CD4-positive, alpha-beta memory T cell (primary cell): ENCODE data around the gene PTH2R. TPM values are rescaled to one million over a fixed set of nuclear protein-coding genes. Genes with fewer than 3 reads are reported as not detected.

Experiments used
- CTCF ChIA-PET: fragments of 350-600 bp; sonication (Branson Sonifier 250); formaldehyde crosslinking; loops from one replicate; lab custom pipeline; 2021; ENCODE audit warnings: inconsistent platforms; ENCODE audit not compliant: partially characterized antibody; lab: Charles Lee
- POLR2A ChIA-PET: fragments of 350-600 bp; sonication (Branson Sonifier 250); formaldehyde crosslinking; loops from one replicate; lab custom pipeline; 2021; ENCODE audit not compliant: partially characterized antibody; lab: Charles Lee
- DNase-seq, 5 donors: peaks; one replicate each; pipeline versions ENCODE4 v3.0.0 to v3.0.0-alpha.2; 2020 to 2022; ENCODE audit warnings: mixed read lengths in 1 of 5
- H3K27ac ChIP-seq: one replicate; pipeline ENCODE4 v1.7.0; 2013; ENCODE audit warnings: low read depth, low read length
- H3K27me3 ChIP-seq: 2 replicates; pipeline ENCODE4 v1.7.0; 2013; ENCODE audit warnings: mild to moderate bottlenecking, low read length, moderate library complexity; ENCODE audit not compliant: insufficient read depth
- H3K36me3 ChIP-seq: 2 replicates; pipeline ENCODE4 v1.7.0; 2013; ENCODE audit warnings: mild to moderate bottlenecking, low read length, moderate library complexity; ENCODE audit not compliant: insufficient read depth
- H3K4me1 ChIP-seq: 2 replicates; pipeline ENCODE4 v1.7.0; 2013; ENCODE audit warnings: mild to moderate bottlenecking, low read length, moderate library complexity; ENCODE audit not compliant: insufficient read depth
- H3K4me3 ChIP-seq, 2 donors: one replicate each; pipeline ENCODE4 v1.7.0; 2013; ENCODE audit warnings: low read length in 2 of 2, mild to moderate bottlenecking in 1 of 2
- H3K9me3 ChIP-seq, 2 donors: one replicate each; pipeline ENCODE4 v1.7.0; 2013; ENCODE audit warnings: low read length in 2 of 2, control low read depth in 1 of 2; ENCODE audit not compliant: control insufficient read depth in 1 of 2
- H3K27ac Mint-ChIP-seq, 7 donors: one replicate each; pipeline ENCODE4 v1.8.0; 2020 to 2021; ENCODE audit warnings: mixed read lengths in 7 of 7, mild to moderate bottlenecking in 6 of 7, inconsistent platforms in 3 of 7, moderate library complexity in 3 of 7
- H3K27me3 Mint-ChIP-seq, 2 donors: one replicate each; pipeline ENCODE4 v1.8.0; 2020 to 2021; ENCODE audit warnings: mixed read lengths in 2 of 2
- H3K36me3 Mint-ChIP-seq, 2 donors: one replicate each; pipeline ENCODE4 v1.8.0; 2020 to 2021; ENCODE audit warnings: mixed read lengths in 2 of 2, inconsistent platforms in 1 of 2, mild to moderate bottlenecking in 1 of 2
- H3K4me1 Mint-ChIP-seq, 4 donors: one replicate each; pipeline ENCODE4 v1.8.0; 2020 to 2021; ENCODE audit warnings: mixed read lengths in 4 of 4, mild to moderate bottlenecking in 1 of 4
- H3K4me3 Mint-ChIP-seq, 8 donors: one replicate each; pipeline ENCODE4 v1.8.0; 2020 to 2021; ENCODE audit warnings: mixed read lengths in 8 of 8, mild to moderate bottlenecking in 7 of 8, moderate library complexity in 6 of 8, inconsistent platforms in 3 of 8
- H3K9me3 Mint-ChIP-seq, 8 donors: one replicate each; pipeline ENCODE4 v1.8.0; 2020 to 2021; ENCODE audit warnings: mixed read lengths in 8 of 8, mild to moderate bottlenecking in 5 of 8, inconsistent platforms in 3 of 8, moderate library complexity in 1 of 8
- intact Hi-C: fragments of 100-400 bp; cut with micrococcal nuclease; formaldehyde crosslinking; loops from one replicate; pipeline ENCODE4 v1.15.1; 2023
- polyA plus RNA-seq, 2 donors: library from polyadenylated mRNA; unstranded; fragments of 300-500 nt; fragmentation: Illumina TruSeq; gene quantifications; one replicate each; pipeline ENCODE4 v1.2.3, GENCODE V29; 2021
- total RNA-seq, 2 experiments: library from RNA; stranded (reverse); gene quantifications; one replicate each; pipeline ENCODE4 v1.2.3, GENCODE V29; 2021

PTH2R gene
- total and polyA plus RNA-seq, 4 experiments from 2014 or later: 0.17 TPM; not detected in 3

DNA sequence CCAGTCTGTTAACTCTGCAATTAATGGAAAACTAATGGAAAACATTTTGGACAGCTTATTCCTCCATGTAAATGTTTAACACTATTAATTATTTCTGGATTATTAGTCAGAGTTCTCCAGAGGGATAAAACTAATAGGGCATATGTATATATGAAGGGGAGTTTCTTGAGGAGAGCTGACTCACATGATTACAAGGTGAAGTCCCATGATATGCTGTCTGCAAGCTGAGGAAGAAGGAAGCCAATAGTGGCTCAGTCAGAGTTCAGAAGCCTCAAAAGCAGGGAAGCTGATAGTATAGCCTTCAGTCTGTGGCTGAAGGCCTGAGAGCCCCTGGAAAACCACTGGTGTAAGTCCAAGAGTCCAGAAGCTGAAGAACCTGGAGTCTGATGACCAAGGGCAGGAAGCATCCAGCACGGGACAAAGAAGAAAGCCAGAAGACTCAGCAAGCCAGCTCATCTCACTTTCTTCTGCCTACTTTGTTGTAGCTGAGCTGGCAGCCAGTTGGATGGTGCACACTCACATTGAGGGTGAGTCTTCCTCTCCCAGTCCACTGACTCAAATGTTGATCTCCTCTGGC lies 136.0 kb downstream of the PTH2R start:
- no peaks in the 10 kb centered on the region for H3K9me3 ChIP-seq
- no peaks in the 10 kb centered on the region for H3K36me3 Mint-ChIP-seq
- DNase-seq: no peak
- ChIA-PET CTCF (no interaction called here), POLR2A (no interaction called here)
- peaks cover 0 to 2% (median 2%) of the 10 kb centered on the region in 8 donors for H3K9me3 Mint-ChIP-seq
- H3K4me1 ChIP-seq: no peaks in the 10 kb centered on the region
- H3K4me1 Mint-ChIP-seq: no peaks in the 10 kb centered on the region
- intact Hi-C loops: no loop called here
- H3K27ac ChIP-seq: no peak overlapping the region
- no peaks in the 10 kb centered on the region for H3K36me3 ChIP-seq
- no peak overlapping the region for H3K27ac Mint-ChIP-seq
- no peaks in the 10 kb centered on the region for H3K27me3 ChIP-seq
- H3K4me3 ChIP-seq: no peak overlapping the region
- no peak overlapping the region for H3K4me3 Mint-ChIP-seq
- no peaks in the 10 kb centered on the region for H3K27me3 Mint-ChIP-seq

Other genes starting within 250 kb of the PTH2R start
- gene CRYGA, start 243.2 kb upstream of the PTH2R start, total RNA-seq: not detected
- gene CRYGA, start 243.2 kb upstream of the PTH2R start, polyA plus RNA-seq: not detected
- not detected for gene C2orf80, start 216.8 kb upstream of the PTH2R start, total RNA-seq
- gene C2orf80, start 216.8 kb upstream of the PTH2R start, polyA plus RNA-seq: not detected
- gene IDH1, start 151.7 kb upstream of the PTH2R start, total RNA-seq: 10 to 100 TPM; 25.6 to 25.9 TPM
- gene IDH1, start 151.7 kb upstream of the PTH2R start, polyA plus RNA-seq: 1 to 10 TPM; 5.9 to 6.1 TPM
- gene PIKFYVE, start 140.5 kb upstream of the PTH2R start, total RNA-seq: 10 to 100 TPM; 44.5 to 45.8 TPM
- 1 to 10 TPM; 3.3 to 8.3 TPM for gene PIKFYVE, start 140.5 kb upstream of the PTH2R start, polyA plus RNA-seq